NCI-H146 treated with DMSO at 0.1 percent for 48 hours (cell line): ENCODE data around the gene TANGO6.

Source experiments
- DNase-seq: peaks from one replicate; lab custom pipeline; 2025; ENCODE audit not compliant: unreplicated experiment; lab: John Stamatoyannopoulos, UW

The TANGO6 gene

DNA sequence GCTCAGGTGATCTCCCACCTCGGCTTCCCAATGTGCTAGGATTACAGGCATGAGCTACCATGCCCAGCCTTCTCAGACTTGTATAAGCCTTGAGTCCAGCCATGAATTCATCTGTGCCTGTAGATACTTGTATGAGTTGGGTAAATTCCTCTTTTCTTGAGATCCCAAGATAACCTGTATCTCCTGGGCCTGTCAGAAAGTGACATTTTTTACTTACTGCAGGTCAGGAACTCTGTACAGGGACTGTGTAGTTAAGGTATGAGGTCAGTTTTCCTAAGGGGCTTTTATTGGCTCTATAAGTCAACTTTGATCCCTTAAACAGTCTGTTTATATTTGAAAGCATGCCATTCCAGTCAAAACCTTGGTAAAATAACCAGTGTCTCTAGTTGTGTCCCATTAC is 155.8 kb downstream of the TANGO6 start:
- no peak for DNase-seq

- no peak for DNase-seq
Measured at GRCh38 chr16:69003500-69003899, 160.2 kb downstream of the TANGO6 start.

- DNase-seq, result no peak
Measured at GRCh38 chr16:69005641-69006355, 162.5 kb downstream of the TANGO6 start.

DNA sequence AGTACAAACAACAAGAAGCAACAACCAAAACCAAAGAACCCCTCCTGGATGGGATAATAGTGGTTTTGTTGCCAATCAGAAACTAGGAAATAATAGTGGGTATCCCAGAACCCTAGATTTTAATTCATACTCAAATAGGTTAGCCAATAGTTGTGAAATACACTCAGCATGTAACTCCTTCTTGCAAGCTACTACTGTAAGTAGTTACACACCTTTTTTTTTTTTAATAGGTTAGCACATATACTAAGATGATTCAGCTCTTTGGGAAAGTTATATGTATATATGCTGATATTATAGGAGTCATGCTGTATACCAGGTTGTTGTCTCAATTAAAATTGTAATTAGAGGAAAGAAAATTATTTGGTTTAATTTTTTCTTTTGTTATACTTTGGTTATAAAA is 169.6 kb downstream of the TANGO6 start:
- DNase-seq, result no peak

- DNase-seq, result no peak
Measured at GRCh38 chr16:69013991-69014390, 170.7 kb downstream of the TANGO6 start.

GRCh38 chr16:69014811-69015210 is 171.5 kb downstream of the TANGO6 start:
- DNase-seq, result no peak

- no peak for DNase-seq
Measured at GRCh38 chr16:69017036-69017783, 173.9 kb downstream of the TANGO6 start.

GRCh38 chr16:69019811-69020210 is 176.5 kb downstream of the TANGO6 start:
- no peak for DNase-seq

DNA sequence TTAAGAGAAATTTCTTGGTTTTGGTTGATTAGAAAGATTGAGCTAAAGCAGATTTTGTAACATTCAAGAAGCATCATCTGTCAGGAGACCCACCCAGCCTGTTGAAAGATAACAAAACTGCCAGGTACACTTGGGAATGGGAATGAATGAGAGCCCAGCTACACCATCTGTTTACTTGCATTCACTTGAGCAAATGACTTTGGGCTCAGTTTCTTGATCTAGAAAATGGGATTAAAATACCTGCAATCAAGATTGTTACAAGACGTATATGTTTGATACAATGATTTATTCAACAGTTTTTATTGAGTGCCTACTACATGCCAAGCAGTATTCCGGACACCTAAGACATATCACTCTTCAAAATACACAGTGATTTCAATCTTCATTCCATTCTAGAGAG is 185.8 kb downstream of the TANGO6 start:
- no peak for DNase-seq

- DNase-seq, result no peak
Measured at GRCh38 chr16:69031877-69032301, 188.6 kb downstream of the TANGO6 start.

GRCh38 chr16:69033151-69033949 is 190.0 kb downstream of the TANGO6 start:
- no peak for DNase-seq

GRCh38 chr16:69035375-69035774 is 192.0 kb downstream of the TANGO6 start:
- no peak for DNase-seq

DNA sequence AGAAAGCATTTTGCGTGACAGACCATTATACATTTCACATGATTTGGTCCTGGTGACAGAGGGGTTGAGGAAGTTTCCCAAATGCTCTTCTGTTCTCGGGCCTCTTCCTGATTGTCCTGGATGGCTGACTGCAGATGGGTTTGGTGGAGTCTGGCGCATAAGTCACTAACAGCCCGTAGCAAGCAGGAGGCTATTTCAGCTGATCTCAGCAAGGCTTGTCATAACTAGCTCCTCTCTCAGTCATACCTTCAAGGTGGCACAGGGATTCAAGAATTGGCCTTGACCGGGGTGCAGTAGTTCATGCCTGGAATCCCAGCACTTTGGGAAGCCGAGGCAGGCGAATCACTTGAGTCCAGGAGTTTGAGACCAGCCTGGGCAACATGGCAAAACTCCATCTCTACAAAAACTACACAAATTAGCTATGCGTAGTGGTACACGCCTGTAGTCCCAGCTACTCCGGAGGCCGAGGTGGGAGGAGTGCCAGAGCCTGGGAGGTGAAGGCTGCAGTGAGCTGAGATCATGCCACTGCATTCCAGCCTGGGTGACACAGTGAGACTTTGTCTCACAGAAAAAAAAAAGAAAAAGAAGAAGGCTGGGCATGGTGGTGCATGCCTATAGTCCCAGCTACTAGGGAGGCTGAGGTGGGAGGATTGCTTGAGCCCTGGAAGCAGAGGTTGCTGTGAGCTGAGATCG is 193.2 kb downstream of the TANGO6 start:
- no peak for DNase-seq

DNA sequence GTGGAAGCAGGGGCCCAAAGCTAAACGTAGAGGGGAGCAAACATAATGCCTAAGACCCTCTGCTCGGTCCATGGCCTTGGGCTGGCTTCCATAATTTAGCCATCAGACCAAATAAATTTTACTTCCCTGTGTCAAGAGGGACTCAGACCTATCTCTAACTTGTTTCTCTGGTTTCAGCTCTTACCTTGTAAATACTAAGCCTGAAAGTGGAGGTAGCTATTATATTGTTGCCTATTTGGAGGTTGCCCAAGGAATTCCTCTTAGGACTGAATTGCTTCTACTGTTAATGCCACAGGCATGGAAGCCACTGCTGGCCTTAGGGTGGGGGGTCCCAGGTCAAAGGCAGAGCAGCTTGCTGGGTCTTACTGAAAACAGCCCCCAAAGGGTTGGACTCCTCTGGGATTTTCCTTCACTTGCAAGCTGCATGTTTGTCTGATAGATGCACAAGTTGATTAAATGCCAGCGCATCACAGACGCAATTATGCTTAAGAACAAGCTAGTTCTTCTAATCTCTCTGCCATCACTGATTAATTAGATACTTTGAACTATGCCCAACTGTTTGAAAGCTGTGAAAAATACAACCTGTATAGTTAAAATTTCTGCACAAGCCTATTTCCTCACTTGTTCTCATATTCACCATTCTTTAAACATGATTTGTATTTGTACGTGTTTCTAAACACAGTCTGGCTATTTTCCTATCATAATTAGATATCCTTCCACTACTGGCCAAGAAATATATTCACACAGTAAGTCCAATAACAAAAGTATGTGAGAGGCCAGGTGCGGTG is 194.2 kb downstream of the TANGO6 start:
- DNase-seq, result no peak

GRCh38 chr16:69039333-69039941 is 196.1 kb downstream of the TANGO6 start:
- no peak for DNase-seq

DNA sequence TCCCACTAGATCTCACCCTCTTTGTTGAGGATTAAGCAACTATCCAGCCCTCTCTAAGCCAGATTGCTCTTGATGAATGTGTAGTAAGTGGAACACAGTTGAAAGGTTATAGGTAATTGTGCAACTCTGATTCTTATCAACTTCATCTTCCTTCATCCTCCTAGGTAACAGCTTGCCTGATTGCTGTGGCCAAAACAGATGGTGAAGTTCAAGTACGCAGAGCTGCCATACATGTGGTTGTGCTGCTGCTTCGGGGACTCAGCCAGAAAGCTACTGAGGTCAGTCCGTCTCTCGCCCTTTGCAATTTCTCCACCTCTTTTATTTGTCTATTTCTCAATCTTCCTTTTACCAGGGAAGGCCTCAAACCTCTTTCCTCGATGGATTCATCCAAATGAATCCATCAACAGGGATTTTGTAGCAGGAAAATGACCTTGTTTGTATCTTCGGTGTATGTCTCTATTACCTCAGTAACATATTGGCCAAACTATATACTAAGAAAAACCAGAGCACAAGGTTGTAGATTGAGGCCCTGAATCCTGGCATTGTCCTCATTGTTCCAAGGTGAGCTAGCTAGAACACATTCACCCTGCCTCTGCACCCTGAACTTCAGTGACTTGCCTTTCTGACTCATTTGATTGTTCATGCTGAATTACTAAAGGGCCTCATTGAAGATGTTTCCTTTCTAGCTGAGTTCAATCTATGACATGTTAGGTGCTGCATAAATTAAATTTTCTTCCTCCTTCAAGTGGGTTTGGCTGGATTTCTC is 197.0 kb downstream of the TANGO6 start:
- DNase-seq, result no peak

GRCh38 chr16:69048328-69049120 is 205.2 kb downstream of the TANGO6 start:
- DNase-seq, result no peak

DNA sequence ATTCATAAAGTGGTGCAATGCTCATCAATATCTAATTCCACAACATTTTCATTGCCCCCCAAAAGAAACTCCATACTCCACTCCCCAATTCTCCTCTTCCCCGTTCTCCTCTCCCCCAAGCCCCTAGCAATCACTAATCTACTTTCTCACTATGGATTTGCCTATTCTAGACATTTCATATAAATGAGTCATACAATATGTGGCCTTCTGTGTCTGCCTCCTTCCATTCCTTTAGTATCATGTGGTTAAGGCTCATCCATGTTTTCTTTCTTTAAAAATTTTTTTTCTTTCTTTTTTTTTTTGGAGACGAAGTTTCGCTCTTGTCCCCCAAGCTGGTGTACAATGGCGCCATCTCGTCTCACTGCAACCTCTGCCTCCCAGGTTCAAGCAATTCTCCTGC is 205.8 kb downstream of the TANGO6 start:
- no peak for DNase-seq
